Activated CD4-positive, alpha-beta T cell treated with anti-CD3 and anti-CD28 coated beads for 48 hours (primary cell): Measurements from ENCODE around the gene RMND5A.

Experiments
- DNase-seq: peaks from one replicate; pipeline ENCODE4 v3.0.0-alpha.2; 2020

The RMND5A gene

GRCh38 chr2:86769838-86770237, 49.7 kb downstream of the RMND5A start:
- DNase-seq, result no peak

DNA sequence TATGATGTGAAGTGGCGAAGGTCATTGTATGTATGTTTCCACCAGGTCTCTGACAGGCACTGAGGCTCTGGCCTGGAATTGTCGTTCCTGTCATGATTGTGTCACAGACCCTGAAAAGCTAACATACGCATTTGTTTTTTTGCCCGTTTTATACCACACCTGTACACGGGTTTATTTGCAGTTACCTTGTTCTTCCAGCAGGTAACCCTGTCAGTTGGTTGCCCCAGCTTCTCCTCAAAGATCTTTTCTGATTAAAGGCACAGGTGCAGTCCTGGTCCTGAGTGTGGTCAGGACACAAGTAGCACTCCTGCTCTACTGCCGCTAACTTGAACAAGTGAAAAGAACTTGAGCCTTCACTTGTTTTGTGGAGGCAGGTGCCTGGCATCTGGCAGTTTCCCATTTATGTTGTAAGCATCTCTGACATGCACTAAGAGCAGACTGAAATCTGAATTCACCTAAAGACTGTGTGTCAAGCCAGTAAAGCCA, 50.8 kb downstream of the RMND5A start:
- DNase-seq, result no peak

GRCh38 chr2:86772611-86773010, 52.5 kb downstream of the RMND5A start:
- no peak for DNase-seq

- DNase-seq, result no peak
These were observed 54.8 kb downstream of the RMND5A start for GRCh38 chr2:86774862-86775261.

GRCh38 chr2:86775338-86775737, 55.2 kb downstream of the RMND5A start:
- DNase-seq, result no peak

GRCh38 chr2:86776532-86776931, 56.4 kb downstream of the RMND5A start:
- DNase-seq, result no peak

- DNase-seq, result no peak
These were observed 58.9 kb downstream of the RMND5A start for GRCh38 chr2:86778957-86779356.

DNA sequence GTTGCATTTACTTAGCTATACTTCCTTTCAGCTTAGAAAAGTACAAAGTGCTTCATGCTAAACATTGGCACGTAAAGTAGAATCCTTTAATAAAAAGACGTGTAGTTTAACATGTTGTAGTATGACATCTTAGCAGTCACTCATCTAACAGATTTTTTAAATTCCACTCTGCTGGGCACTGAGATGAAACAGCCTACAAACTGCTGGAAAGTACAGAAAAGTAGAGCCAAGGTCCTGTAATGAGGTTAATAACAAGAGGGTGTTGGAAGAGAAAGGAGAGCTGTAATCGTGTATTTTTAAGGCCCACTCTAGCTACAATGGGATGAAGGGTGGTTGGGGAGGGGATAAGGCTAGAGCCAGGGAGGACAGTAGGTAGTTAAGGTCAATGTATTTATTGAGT, 59.9 kb downstream of the RMND5A start:
- DNase-seq, result no peak

DNA sequence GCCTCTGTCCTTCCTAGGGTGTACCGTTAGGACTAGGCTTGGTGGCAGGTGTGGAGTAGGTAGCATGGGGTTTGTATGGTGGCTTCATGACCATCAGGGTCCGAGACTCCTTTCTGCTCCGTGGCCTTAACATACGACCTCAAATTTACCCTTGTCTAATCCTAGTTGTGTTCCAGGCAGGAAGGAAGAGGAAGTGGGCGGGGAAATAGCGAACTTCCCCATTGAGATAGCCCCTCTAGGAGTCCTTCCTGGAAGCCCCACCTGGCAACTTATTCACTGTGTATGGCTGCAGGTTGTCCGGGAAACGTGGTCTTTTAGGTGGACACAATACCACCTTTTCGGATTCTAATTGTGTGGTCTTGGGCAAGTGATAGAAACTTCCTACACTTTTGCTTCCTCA, 61.3 kb downstream of the RMND5A start:
- no peak for DNase-seq

DNA sequence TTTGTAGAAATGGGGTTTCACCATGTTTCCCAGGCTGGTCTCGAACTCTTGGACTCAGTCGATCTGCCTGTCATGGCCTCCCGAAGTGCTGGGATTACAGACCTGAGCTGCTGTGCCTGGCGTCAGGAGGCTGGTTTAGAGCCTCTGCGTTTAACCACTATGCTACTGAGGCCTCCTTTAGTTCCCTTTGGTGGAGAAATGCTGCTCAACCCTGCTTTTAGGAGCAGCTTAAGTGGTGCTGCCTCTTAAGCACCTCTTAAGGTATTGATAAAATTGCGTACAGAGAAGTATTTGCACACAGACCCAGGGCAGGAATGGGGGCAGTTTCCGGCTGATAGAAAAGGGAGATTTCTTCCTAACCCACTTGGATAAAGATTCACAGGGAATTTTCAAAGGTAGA, 62.7 kb downstream of the RMND5A start:
- DNase-seq, result no peak

DNA sequence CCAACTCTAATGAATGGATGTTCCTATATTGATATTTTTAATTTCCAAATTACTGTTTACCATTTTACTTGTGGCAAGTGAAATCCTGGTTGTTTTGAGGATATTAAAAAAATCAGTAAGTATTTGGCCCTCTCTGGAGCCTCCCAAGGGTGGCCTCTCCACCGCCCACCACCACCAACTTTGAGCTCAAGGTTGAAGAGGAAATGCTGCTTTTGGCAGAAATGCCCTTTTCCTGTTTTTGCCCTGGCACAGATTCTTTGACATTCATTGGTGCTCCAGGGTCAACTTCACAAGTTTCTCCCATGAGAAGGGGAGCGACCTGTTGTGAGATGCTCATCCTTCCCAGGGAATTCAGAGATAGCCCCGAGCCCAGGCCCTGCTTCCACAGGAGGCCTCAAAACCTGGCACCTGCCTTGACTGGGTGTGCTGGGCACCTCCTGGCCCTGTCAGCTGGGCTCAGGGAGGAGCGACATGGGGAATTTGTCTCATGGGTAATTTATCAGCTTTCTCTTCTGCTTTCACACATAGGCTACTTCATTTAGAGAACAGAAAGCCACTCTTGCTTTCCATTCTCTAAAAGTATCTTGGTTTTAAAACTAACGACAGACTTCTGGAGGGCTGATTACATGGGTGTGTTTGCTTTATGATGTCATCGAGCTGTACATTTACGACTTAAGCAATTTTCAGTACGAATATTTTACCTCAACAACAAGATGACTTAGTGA, 63.7 kb downstream of the RMND5A start:
- DNase-seq, result no peak

DNA sequence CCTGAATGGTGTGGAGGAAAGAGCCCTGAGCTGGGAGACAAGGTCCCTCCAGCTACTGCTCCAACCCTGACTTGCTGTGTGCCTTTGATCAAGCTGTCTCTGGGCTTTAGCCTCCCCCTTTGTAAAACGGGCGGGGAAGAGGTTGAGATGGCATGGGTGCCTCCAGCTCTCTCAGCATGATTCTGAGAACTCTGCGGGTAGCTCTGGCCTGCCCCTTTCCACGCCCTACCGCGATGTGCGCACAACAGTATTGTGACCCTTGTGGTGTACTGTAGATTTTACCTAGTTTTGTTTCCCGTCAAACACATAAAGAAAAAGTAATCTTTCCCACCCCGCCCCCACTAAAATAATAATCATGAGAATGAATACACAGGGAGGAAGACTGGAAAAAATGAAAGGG, 65.4 kb downstream of the RMND5A start:
- no peak for DNase-seq

GRCh38 chr2:86786001-86786536, 66.0 kb downstream of the RMND5A start:
- no peak for DNase-seq

GRCh38 chr2:86787736-86788135, 67.6 kb downstream of the RMND5A start:
- DNase-seq, result no peak

- DNase-seq, result no peak
These were observed 68.1 kb downstream of the RMND5A start for GRCh38 chr2:86788165-86788564.

DNA sequence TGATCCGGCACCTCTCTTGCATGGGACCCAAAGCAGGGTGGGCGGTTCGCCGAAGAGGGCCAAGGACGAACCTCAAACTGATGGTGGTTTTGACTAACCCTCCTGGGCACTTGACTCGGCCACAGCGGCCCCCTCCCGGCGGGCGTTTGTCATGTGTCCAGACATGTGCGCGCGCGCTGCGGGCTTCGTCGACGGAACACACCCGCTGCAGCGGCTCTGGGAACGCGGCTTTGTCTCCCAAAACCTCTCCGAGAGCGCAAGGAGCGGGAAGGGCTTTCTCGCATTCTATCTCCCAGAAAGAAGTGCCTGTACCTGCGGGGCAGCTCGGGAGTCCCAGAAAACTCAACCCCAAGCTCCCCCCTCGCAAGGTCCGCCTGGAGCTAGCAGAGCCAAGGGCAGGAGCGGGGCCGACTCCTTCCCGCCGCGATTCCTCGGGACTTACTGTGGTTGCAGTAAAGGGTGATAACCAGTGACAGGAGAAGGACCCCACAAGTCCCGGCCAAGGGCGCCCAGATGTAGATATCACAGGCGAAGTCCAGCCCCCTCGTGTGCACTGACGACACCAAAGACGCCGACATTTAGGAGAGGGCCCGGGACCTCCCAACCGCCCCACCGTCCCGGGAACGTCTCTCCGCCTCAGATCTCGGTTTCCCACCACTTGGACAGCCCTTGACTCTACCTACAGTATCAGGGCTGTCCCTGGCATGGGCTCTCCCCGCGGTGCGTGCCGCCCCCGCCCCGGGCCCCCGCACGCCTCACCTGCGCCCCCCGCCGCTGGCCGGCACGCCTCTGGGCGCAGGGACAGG, 69.0 kb downstream of the RMND5A start:
- DNase-seq, result no peak

DNA sequence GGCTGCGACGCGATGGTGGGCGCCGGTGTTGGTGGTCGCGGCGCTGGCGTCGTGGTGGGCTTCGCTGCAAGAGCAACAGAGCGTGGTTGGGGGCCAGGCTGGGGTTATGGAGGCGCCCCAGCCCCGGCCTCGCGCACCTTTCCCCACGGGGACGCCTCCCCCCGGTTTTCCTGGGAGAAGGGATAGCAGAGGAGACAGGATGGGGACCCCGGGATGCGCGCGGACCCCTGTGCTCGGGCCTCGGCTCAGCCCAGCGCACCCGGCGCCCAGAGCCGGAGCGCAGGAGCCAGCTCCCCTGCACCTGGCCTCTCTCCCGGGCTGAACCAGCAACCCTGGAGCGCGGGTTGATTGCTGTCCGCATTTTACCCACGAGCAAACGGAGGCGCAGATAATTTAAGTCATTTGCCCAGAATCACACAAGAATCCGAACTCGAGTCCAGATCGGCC, 69.6 kb downstream of the RMND5A start:
- DNase-seq, result no peak

DNA sequence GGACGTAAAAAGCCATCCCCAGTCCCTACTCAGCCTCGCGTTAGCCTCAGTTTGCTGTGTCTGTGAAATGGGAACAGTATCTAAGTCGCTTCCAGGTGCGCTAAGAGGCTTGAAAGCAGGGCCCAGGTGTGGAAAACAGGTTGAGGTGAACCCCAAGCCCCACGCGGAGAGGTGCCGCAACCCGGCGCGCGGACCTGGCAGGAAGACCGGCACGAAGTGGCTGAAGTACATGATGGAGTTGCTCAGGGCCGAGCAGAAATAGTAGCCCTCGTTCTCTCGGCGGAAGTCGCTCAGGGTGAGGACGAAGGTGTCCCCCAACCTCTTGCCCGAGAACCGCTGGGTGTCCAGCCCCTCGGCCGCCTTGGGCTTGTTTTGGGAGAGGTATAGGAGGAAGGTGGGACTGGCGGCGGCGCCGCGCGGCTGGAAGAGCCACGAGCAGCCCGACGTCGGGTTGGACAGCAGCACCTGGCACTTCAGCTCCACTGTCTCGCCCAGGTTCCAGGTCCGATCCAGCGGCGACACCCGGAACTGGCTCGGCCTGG, 70.1 kb downstream of the RMND5A start:
- peak; percentile 26 for DNase-seq

- DNase-seq, result peak; percentile 28
These were observed 70.8 kb downstream of the RMND5A start, which contains the start of gene CD8A for GRCh38 chr2:86790676-86791572. TSS of gene CD8A (minus strand) at chr2:86790913. CDS start at chr2:86790825, 88 bp downstream.

DNA sequence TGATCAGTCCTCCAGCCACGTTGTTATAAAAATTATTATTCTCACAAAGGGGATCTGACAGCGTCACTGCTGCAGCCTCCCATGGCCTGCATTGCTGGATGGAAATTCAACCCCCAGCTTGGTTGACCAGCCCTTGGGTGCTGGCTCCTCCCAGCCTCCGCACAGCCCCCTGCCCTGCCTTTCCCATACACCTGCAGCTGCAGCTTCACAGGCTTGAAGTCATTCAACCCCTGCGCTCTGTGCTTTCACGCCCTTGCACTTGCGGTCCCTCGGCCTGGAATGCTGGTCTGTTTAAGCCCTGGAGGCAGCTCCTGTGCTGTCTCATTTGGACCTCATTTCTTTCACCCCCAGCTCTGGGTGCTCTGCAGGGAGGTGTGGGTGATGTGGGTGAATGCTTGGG, 71.5 kb downstream of the RMND5A start:
- no peak for DNase-seq

- DNase-seq, result no peak
These were observed 73.7 kb downstream of the RMND5A start for GRCh38 chr2:86793752-86794151.

DNA sequence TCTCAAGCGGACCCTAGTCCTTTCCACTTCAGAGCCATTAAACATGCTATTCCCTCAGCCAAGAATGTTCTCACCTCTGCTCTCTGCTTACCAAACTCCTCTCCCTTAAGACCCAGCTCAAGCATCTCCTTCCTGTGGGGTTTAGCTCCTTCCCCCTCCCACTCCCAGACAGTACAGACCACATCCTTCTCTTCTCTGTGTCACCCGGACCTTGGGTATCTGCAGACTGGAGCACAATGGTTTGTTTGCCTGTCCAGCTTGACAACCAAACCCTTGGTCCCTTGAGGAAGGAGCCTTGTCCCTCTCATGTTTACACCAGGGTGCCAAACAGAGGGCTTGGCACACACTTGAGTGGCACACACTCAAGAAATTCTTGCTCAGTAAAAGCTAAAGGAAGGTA, 74.8 kb downstream of the RMND5A start:
- no peak for DNase-seq
